Ectodermal cell (in vitro differentiated cells): ENCODE results near the gene NADK.
"Not testable (repeated sequence)": the region's sequence is repeated elsewhere in the genome, so short reads cannot be mapped to it uniquely, and the experiment has no call there.

Experiments
- H3K27ac ChIP-seq: 2 replicates; pipeline ENCODE4 v1.7.0; 2013; ENCODE audit warnings: mild to moderate bottlenecking, low read depth, low read length; ENCODE audit not compliant: insufficient read depth, poor library complexity, severe bottlenecking
- H3K27me3 ChIP-seq: 2 replicates; pipeline ENCODE4 v1.7.0; 2013; ENCODE audit warnings: mild to moderate bottlenecking, low read length; ENCODE audit not compliant: insufficient read depth, control insufficient read depth, poor library complexity, severe bottlenecking
- H3K36me3 ChIP-seq: one replicate; pipeline ENCODE4 v1.7.0; 2013; ENCODE audit warnings: low read length; ENCODE audit not compliant: control insufficient read depth, insufficient read depth
- H3K4me1 ChIP-seq: one replicate; pipeline ENCODE4 v1.7.0; 2013; ENCODE audit warnings: low read length; ENCODE audit not compliant: control insufficient read depth, insufficient read depth
- H3K4me3 ChIP-seq: 2 replicates; pipeline ENCODE4 v1.7.0; 2013; ENCODE audit warnings: low read depth, low read length, control low read depth; ENCODE audit not compliant: insufficient read depth
- H3K9me3 ChIP-seq: 2 replicates; pipeline ENCODE4 v1.7.0; 2013; ENCODE audit warnings: mild to moderate bottlenecking, low read length, moderate library complexity; ENCODE audit not compliant: control insufficient read depth
- WGBS, 2 experiments: methylation state at CpG; one replicate each; pipeline ENCODE4 v1.1.7; 2013; ENCODE audit warnings: missing lambda C conversion rate in 2 of 2; 5-methylcytosine and 5-hydroxymethylcytosine counted together

The NADK gene

DNA sequence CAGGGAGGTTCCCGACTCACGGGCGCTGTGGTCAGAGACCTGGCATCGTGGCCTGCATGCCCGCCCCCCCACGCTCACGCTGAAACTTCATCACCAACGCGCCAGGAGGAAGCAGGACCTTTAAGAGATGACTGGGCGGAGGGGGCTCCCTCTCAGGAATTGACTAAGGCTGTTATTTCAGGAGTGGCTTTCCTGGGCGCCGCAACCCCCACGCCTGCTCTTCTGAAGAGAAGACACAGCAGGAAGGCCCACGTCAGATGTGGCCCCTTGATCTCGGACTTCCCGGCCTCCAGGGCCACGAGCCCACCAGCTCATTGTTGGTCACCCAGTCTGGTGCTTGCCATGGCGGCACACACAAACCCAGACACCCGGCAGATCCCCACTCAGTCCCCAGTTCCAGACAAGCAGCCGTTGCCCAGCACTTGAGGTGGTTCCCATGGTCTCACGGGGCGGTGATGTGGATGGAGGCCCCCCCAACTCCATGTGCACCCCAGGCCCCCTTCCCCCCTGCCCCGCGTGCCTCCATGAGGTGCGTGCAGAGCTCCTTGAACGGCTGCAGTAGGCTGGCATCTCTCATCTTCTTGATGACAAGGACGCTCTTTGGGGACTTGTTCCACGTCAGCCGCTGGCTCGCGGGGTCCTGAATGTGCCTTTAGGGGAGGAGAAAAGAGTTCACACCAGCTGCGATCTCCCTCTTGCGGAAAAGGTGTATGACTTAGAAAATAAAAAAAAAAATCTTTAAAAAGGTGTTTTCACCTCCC lies 21.4 kb downstream of the NADK start:
- H3K36me3 ChIP-seq: peaks cover 21% of the 10 kb centered on the region
- H3K4me3 ChIP-seq: no peak overlapping the region
- no peaks in the 10 kb centered on the region for H3K9me3 ChIP-seq
- 91% methylated on average over 33 of the region's 33 CpGs for WGBS, 2 experiments
- H3K4me1 ChIP-seq: no peaks in the 10 kb centered on the region
- H3K27me3 ChIP-seq: no peaks in the 10 kb centered on the region
- H3K27ac ChIP-seq: no peak overlapping the region

DNA sequence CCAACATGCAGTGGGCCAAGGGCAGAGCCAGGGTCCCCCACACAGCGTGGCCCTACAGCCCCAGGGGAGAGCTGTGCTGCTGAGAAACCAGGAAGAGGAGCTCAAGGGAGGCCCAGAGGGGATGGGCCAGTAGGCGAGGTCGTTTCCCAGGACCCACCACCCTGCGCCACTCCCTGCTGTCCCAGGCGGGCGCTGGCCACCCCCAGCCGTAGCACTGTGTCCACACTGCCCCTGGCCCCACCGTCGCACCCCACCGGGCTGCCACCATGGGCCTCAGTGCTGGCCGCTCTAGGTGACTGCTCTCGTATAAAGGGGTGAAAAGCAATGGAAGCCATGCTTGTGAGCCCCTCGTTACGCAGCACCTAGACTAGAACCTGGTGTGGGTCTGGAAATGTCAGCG lies 22.4 kb downstream of the NADK start:
- 92 to 93% methylated on average over 15 of the region's 15 CpGs for WGBS, 2 experiments
- H3K27ac ChIP-seq: no peak overlapping the region
- H3K36me3 ChIP-seq: peaks cover 17% of the 10 kb centered on the region

DNA sequence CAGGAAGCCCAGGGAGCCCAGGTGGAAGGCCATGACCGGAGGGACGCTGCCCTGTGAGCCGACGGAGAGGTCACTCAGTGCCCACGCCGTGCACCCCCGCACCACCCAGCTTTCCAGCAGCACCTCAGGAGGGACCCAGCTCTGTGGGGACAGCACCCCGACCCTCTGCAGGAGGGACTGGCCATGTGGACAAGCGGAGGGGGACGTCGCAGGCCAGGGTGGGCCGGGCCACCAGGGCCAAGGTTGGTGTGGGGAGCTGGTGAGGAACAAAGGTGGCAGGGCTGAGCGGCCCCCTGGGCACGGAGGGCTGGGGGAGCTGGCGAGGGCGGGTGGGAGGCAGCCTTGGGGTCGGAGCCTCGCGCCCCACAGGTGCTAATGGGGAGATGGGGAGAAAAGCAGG lies 22.8 kb downstream of the NADK start:
- no peak overlapping the region for H3K4me3 ChIP-seq
- no peaks in the 10 kb centered on the region for H3K4me1 ChIP-seq
- H3K36me3 ChIP-seq: peaks cover 17% of the 10 kb centered on the region
- no peaks in the 10 kb centered on the region for H3K27me3 ChIP-seq
- 92% methylated on average over 19 of the region's 19 CpGs for WGBS, 2 experiments
- no peaks in the 10 kb centered on the region for H3K9me3 ChIP-seq
- no peak overlapping the region for H3K27ac ChIP-seq

More for the DNA sequence above, 22.4 kb downstream of the NADK start:
- Histone ChIP-seq H3K27me3 (no peaks in the 10 kb centered on the region), H3K4me1 (no peaks in the 10 kb centered on the region), H3K9me3 (no peaks in the 10 kb centered on the region), H3K4me3 (no peak overlapping the region)

- H3K27me3 ChIP-seq: no peaks in the 10 kb centered on the region
- no peaks in the 10 kb centered on the region for H3K4me1 ChIP-seq
- 95 to 96% methylated on average over 49 of the region's 49 CpGs for WGBS, 2 experiments
- H3K9me3 ChIP-seq: no peaks in the 10 kb centered on the region
- H3K27ac ChIP-seq: no peak overlapping the region
- no peak overlapping the region for H3K4me3 ChIP-seq
- peaks cover 14% of the 10 kb centered on the region for H3K36me3 ChIP-seq
These were observed 24.0 kb downstream of the NADK start for GRCh38 chr1:1754051-1754815.

DNA sequence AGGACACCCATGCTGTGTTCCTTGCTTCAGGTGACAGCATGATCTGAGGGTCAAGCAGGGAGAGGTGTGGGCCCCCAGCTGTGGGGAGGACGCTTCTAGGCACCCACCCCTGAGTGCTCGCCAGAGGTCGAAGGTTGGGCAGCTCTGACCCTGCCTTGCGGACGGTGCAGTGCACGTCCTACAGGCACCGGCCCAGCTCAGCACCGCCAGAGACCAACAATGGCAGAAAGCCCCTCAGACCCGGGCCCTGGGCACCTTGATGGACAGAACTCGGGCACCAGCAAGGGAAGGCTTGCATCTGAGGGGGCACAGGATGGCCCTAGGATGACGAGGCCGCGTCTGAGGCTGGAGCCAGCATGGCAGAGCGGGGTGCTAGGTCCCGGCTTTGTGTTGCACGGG lies 24.7 kb downstream of the NADK start:
- Histone ChIP-seq H3K9me3 (no peaks in the 10 kb centered on the region), H3K27ac (no peak overlapping the region), H3K27me3 (no peaks in the 10 kb centered on the region), H3K4me1 (no peaks in the 10 kb centered on the region), H3K36me3 (peaks cover 14% of the 10 kb centered on the region), H3K4me3 (no peak overlapping the region)
- WGBS, 2 experiments: 95 to 96% methylated on average over 16 of the region's 16 CpGs

- Histone ChIP-seq H3K27ac (no peak overlapping the region), H3K36me3 (peaks cover 14% of the 10 kb centered on the region), H3K9me3 (no peaks in the 10 kb centered on the region), H3K4me3 (no peak overlapping the region), H3K4me1 (no peaks in the 10 kb centered on the region), H3K27me3 (no peaks in the 10 kb centered on the region)
- 89 to 90% methylated on average over 37 of the region's 37 CpGs for WGBS, 2 experiments
These were observed 25.3 kb downstream of the NADK start for GRCh38 chr1:1752636-1753606.

GRCh38 chr1:1752190-1752589 lies 26.1 kb downstream of the NADK start:
- Histone ChIP-seq H3K27ac (no peak overlapping the region), H3K4me1 (no peaks in the 10 kb centered on the region), H3K27me3 (no peaks in the 10 kb centered on the region), H3K4me3 (no peak overlapping the region), H3K36me3 (peaks cover 14% of the 10 kb centered on the region), H3K9me3 (no peaks in the 10 kb centered on the region)
- 92 to 94% methylated on average over 11 of the region's 11 CpGs for WGBS, 2 experiments

GRCh38 chr1:1749941-1750340 lies 28.3 kb downstream of the NADK start:
- H3K4me1 ChIP-seq, H3K4me3 ChIP-seq, H3K36me3 ChIP-seq, H3K27me3 ChIP-seq, H3K27ac ChIP-seq, H3K9me3 ChIP-seq: not testable (repeated sequence)
- WGBS, 2 experiments: 80 to 85% methylated on average over 6 to 7 of the region's 9 CpGs

- Histone ChIP-seq H3K27me3 (no peaks in the 10 kb centered on the region), H3K4me1 (no peaks in the 10 kb centered on the region), H3K27ac (no peak overlapping the region), H3K9me3 (no peaks in the 10 kb centered on the region), H3K4me3 (no peak overlapping the region), H3K36me3 (no peaks in the 10 kb centered on the region)
- 80 to 81% methylated on average over 18 of the region's 18 CpGs for WGBS, 2 experiments
These were observed 29.5 kb downstream of the NADK start for GRCh38 chr1:1748686-1749321.
